ENCODE measurements around the gene GRPEL1.
"Not testable (repeated sequence)": the region's sequence is repeated elsewhere in the genome, so short reads cannot be mapped to it uniquely, and the experiment has no call there.

GRCh38 chr4:7079909-7080308 is 12.0 kb upstream of the GRPEL1 start:
- TF ChIP-seq CTCF, POLR2A (IDR thresholded peaks at IDR 0.05): not testable (repeated sequence)
